Measurements from ENCODE around the gene SLC1A2.

SLC1A2 gene

GRCh38 chr11:35419184-35419829 is at the start of gene SLC1A2:
Gene SLC1A2 (minus strand): TSS chr11:35419558. CDS start chr11:35418966, 592 bp downstream.
- peaks cover 2% of the 10 kb centered on the region for H3K27me3 ChIP-seq (replicated peaks; ENCODE audit: control insufficient read depth, insufficient read depth, low read length)
- H3K4me3 ChIP-seq (replicated peaks; ENCODE audit: low read depth, low read length) = peak within 1 kb of the TSS; percentile 34
- no peaks in the 10 kb centered on the region for H3K36me3 ChIP-seq (ENCODE audit: control insufficient read depth, insufficient read depth, low read length)
- TF ChIP-seq CTCF (IDR thresholded peaks at IDR 0.05; ENCODE audit: insufficient read depth, low read length, poor library complexity, severe bottlenecking) = no peak
- peak; percentile 25 for DNase-seq (ENCODE audit: extremely low read depth, insufficient read length)

- no peak overlapping the region for H3K4me3 ChIP-seq (replicated peaks; ENCODE audit: low read depth, low read length)
- DNase-seq (ENCODE audit: extremely low read depth, insufficient read length) = no peak
- no peak for TF ChIP-seq CTCF (IDR thresholded peaks at IDR 0.05; ENCODE audit: insufficient read depth, low read length, poor library complexity, severe bottlenecking)
- H3K27me3 ChIP-seq (replicated peaks; ENCODE audit: control insufficient read depth, insufficient read depth, low read length) = no peaks in the 10 kb centered on the region; the same call in none of the 2 replicates
- H3K36me3 ChIP-seq (ENCODE audit: control insufficient read depth, insufficient read depth, low read length) = no peaks in the 10 kb centered on the region
These were observed 46.7 kb upstream of the SLC1A2 start for GRCh38 chr11:35466058-35466457.

- Histone ChIP-seq H3K4me3 (replicated peaks; ENCODE audit: low read depth, low read length) (no peak overlapping the region), H3K27me3 (replicated peaks; ENCODE audit: control insufficient read depth, insufficient read depth, low read length) (no peaks in the 10 kb centered on the region; the same call in none of the 2 replicates), H3K36me3 (ENCODE audit: control insufficient read depth, insufficient read depth, low read length) (no peaks in the 10 kb centered on the region)
- no peak for TF ChIP-seq CTCF (IDR thresholded peaks at IDR 0.05; ENCODE audit: insufficient read depth, low read length, poor library complexity, severe bottlenecking)
- no peak for DNase-seq (ENCODE audit: extremely low read depth, insufficient read length)
These were observed 45.0 kb upstream of the SLC1A2 start for GRCh38 chr11:35464308-35464707.

GRCh38 chr11:35463331-35463751 is 44.0 kb upstream of the SLC1A2 start:
- TF ChIP-seq CTCF (IDR thresholded peaks at IDR 0.05; ENCODE audit: insufficient read depth, low read length, poor library complexity, severe bottlenecking) = no peak
- H3K36me3 ChIP-seq (ENCODE audit: control insufficient read depth, insufficient read depth, low read length) = no peaks in the 10 kb centered on the region
- no peak for DNase-seq (ENCODE audit: extremely low read depth, insufficient read length)
- H3K4me3 ChIP-seq (replicated peaks; ENCODE audit: low read depth, low read length) = no peak overlapping the region
- H3K27me3 ChIP-seq (replicated peaks; ENCODE audit: control insufficient read depth, insufficient read depth, low read length) = no peaks in the 10 kb centered on the region; the same call in 1 of the 2 replicates

DNA sequence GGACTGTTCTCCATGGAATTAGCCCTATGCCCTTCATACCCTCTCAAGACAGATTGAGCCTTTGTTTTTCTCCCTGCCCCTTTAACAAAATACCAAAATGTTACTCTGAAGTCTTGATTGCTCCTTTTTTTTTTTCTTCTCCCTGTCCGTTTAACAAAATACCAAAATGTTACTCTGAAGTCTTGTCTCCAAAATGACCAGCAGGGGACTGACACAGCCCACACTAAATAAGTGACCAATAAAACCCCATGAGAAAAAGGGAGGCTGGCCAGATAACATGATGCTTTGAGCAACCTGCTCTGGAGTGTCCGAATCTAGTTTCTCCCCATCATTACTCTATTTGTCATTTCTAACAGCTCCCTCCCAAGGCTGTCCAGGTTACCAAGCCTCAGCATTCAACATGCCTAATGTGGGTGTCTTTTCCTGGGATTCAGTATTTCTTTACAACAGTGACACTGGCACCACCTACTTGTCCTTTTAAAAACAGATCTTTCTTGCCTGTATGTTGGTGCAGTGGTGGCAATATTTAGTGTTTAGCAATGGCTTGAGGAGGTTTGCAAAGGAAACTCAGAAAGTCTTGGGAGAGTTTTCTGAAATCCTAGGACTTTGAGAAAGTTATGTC is 42.7 kb upstream of the SLC1A2 start:
- no peak for TF ChIP-seq CTCF (IDR thresholded peaks at IDR 0.05; ENCODE audit: insufficient read depth, low read length, poor library complexity, severe bottlenecking)
- no peak for DNase-seq (ENCODE audit: extremely low read depth, insufficient read length)
- Histone ChIP-seq H3K36me3 (ENCODE audit: control insufficient read depth, insufficient read depth, low read length) (no peaks in the 10 kb centered on the region), H3K4me3 (replicated peaks; ENCODE audit: low read depth, low read length) (no peak overlapping the region), H3K27me3 (replicated peaks; ENCODE audit: control insufficient read depth, insufficient read depth, low read length) (no peaks in the 10 kb centered on the region; the same call in 1 of the 2 replicates)
